Tibial nerve (tissue), 4 donors: Measurements from ENCODE around the gene C2CD2L. TPM values are rescaled to one million over a fixed set of nuclear protein-coding genes. Genes with fewer than 3 reads are reported as not detected.
A peak's percentile ranks its signal among the peaks of the same experiment; 100 is the strongest.
"Not testable (repeated sequence)": the region's sequence is repeated elsewhere in the genome, so short reads cannot be mapped to it uniquely, and the experiment has no call there.

Experiments used
- DNase-seq, 2 donors: peaks; one replicate each; pipeline ENCODE4 v3.0.0-alpha.2; 2019; ENCODE audit warnings: low spot score in 2 of 2
- H3K27ac ChIP-seq, 4 donors: fragments of 200-600 bp; sonication (generic) in 3 of 4; one replicate each; pipeline ENCODE4 v1.5.1; 2017 to 2019; ENCODE audit warnings: mild to moderate bottlenecking in 1 of 4
- H3K27me3 ChIP-seq, 2 donors: fragments of 200-600 bp; sonication (generic) in 1 of 2; one replicate each; pipeline versions ENCODE4 v1.5.1 to v1.6.0; 2017 to 2019
- H3K36me3 ChIP-seq, 3 donors: fragments of 200-600 bp; sonication (generic); one replicate each; pipeline ENCODE4 v1.5.1; 2018 to 2019
- H3K4me1 ChIP-seq, 4 donors: fragments of 200-600 bp; sonication (generic) in 3 of 4; one replicate each; pipeline ENCODE4 v1.5.1; 2017 to 2019
- H3K4me3 ChIP-seq, 4 donors: fragments of 200-600 bp; sonication (generic) in 3 of 4; one replicate each; pipeline ENCODE4 v1.5.1; 2017 to 2019; ENCODE audit warnings: mild to moderate bottlenecking in 1 of 4, moderate library complexity in 1 of 4
- H3K9me3 ChIP-seq, 4 donors: fragments of 200-600 bp; sonication (generic) in 3 of 4; one replicate each; pipeline ENCODE4 v1.5.1; 2017 to 2019
- EP300 ChIP-seq, 2 donors: sonication (generic); formaldehyde crosslinking; IDR thresholded peaks; one replicate each; pipeline ENCODE4 v1.6.1; 2017; ENCODE audit warnings: antibody characterized with exemption in 2 of 2, mild to moderate bottlenecking in 1 of 2
- POLR2A ChIP-seq, 2 donors: fragments of 450-650 bp; IDR thresholded peaks; one replicate each; pipeline ENCODE4 v1.6.1; 2017; ENCODE audit warnings: antibody characterized with exemption in 2 of 2, mild to moderate bottlenecking in 2 of 2, moderate library complexity in 2 of 2
- WGBS, 2 donors: methylation state at CpG; one replicate each; pipeline ENCODE4 v1.1.5; 2018; 5-methylcytosine and 5-hydroxymethylcytosine counted together
- total RNA-seq, 4 donors: library from RNA; depleted of rRNA; stranded (reverse); fragments of >200 nt; gene quantifications; one replicate each; pipeline ENCODE4 v1.1.0, GENCODE V29; 2016
- TF ChIP-seq, protein P1 (sequence below), 5 experiments: fragments of 200-600 bp in 3 of 5; fragments of 450-650 bp in 2 of 5; sonication (generic) in 3 of 5; IDR thresholded peaks; one replicate each; pipeline ENCODE4 v1.5.1; 2016 to 2019; ENCODE audit warnings: antibody characterized with exemption in 5 of 5, mild to moderate bottlenecking in 3 of 5, moderate library complexity in 2 of 5

Gene C2CD2L
- total RNA-seq, 4 donors from 2014 or later = 11.4 to 13.8 (median 12.3) TPM

DNA sequence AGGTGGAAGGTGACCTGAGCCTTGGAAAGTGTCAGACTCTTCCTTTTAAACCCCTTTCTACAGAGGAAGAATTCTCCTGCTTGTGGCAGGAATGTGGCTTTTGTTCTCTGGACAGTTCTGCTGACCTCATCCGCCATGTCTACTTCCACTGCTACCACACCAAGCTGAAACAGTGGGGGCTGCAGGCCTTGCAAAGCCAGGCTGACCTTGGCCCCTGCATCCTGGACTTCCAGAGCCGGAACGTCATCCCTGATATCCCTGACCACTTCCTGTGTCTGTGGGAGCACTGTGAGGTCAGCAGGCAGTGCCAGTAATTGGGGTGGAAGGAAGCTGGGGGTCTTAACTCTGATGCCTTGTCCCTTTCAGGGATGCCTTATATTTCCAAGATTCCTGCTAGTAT is 23.5 kb downstream of the C2CD2L start:
- no peak overlapping the region for H3K4me3 ChIP-seq
- peaks cover 0 to 11% (median 0%) of the 10 kb centered on the region in 4 donors for H3K4me1 ChIP-seq
- DNase-seq = no peak
- 50 to 52% methylated on average over 3 of the region's 3 CpGs for WGBS, 2 donors
- TF ChIP-seq EP300 (IDR thresholded peaks at IDR 0.05) = no peak
- TF ChIP-seq, protein P1, sequence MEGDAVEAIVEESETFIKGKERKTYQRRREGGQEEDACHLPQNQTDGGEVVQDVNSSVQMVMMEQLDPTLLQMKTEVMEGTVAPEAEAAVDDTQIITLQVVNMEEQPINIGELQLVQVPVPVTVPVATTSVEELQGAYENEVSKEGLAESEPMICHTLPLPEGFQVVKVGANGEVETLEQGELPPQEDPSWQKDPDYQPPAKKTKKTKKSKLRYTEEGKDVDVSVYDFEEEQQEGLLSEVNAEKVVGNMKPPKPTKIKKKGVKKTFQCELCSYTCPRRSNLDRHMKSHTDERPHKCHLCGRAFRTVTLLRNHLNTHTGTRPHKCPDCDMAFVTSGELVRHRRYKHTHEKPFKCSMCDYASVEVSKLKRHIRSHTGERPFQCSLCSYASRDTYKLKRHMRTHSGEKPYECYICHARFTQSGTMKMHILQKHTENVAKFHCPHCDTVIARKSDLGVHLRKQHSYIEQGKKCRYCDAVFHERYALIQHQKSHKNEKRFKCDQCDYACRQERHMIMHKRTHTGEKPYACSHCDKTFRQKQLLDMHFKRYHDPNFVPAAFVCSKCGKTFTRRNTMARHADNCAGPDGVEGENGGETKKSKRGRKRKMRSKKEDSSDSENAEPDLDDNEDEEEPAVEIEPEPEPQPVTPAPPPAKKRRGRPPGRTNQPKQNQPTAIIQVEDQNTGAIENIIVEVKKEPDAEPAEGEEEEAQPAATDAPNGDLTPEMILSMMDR (IDR thresholded peaks at IDR 0.05) = no peak
- TF ChIP-seq POLR2A (IDR thresholded peaks at IDR 0.05) = no peak
- H3K27me3 ChIP-seq = no peaks in the 10 kb centered on the region
- H3K27ac ChIP-seq = no peak overlapping the region
- no peaks in the 10 kb centered on the region for H3K9me3 ChIP-seq
- peaks cover 0 to 82% (median 20%) of the 10 kb centered on the region in 3 donors for H3K36me3 ChIP-seq

DNA sequence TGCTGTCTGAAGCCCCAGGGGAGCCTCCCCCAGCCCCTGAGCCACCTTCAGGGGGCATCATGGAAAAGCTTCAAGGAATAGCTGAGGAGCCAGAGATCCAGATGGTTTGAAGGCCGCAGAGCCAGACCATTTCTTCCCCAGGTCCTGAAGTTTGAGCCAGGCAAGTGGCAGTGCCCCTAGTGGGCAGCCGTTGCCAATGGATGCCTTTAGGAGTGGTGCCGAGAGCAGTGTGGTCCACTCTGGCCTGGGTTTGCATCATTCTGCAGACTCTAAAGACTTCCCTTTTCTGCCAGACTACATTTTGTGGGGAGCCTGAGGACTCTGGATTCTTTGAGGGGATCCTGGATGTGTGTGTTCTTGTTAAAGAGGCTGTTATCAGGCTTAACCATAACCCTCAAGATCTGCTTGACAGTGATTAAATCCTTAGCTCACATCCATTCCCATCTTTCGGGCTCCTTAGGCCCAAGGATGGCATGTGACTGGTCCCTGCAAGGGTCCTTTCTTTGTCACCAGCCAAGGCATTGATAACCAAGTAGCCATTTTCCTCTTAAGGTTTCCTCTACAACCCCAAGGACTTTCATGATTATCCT is 27.3 kb downstream of the C2CD2L start:
- TF ChIP-seq, protein P1 (IDR thresholded peaks at IDR 0.05) = peak in 3 of 5 experiments; percentile 21 to 37 (median 30)
- no peak for TF ChIP-seq EP300 (IDR thresholded peaks at IDR 0.05)
- no peak for TF ChIP-seq POLR2A (IDR thresholded peaks at IDR 0.05)
- no peaks in the 10 kb centered on the region for H3K27me3 ChIP-seq
- H3K4me3 ChIP-seq = no peak overlapping the region
- no peaks in the 10 kb centered on the region for H3K4me1 ChIP-seq
- no peak overlapping the region for H3K27ac ChIP-seq
- no peaks in the 10 kb centered on the region for H3K9me3 ChIP-seq
- WGBS, 2 donors = 57 to 59% methylated on average over 4 of the region's 4 CpGs
- peaks cover 0 to 59% (median 20%) of the 10 kb centered on the region in 3 donors for H3K36me3 ChIP-seq
- DNase-seq = no peak

DNA sequence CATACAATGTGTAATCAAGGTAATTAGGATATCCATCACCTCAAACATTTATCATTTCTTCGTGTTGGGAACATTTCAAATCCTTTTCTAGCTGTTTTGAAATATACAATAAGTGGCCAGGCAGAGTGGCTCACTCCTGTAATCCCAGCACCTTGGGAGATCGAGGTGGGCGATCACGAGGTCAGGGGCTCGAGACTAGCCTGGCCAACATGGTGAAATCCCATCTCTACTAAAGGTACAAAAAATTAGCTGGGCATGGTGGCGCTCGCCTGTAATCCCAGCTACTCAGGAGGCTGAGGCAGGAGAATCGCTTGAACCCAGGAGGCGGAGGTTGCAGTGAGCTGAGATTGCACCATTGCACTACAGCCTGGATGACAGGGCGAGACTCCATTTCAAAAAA is 32.1 kb downstream of the C2CD2L start:
- WGBS, 2 donors = 88% methylated on average over 10 of the region's 10 CpGs
- H3K9me3 ChIP-seq, DNase-seq, H3K27ac ChIP-seq, H3K4me3 ChIP-seq, H3K4me1 ChIP-seq, H3K27me3 ChIP-seq: not testable (repeated sequence)
- H3K36me3 ChIP-seq = peaks cover 0 to 11% (median 2%) of the 10 kb centered on the region in 3 donors

DNA sequence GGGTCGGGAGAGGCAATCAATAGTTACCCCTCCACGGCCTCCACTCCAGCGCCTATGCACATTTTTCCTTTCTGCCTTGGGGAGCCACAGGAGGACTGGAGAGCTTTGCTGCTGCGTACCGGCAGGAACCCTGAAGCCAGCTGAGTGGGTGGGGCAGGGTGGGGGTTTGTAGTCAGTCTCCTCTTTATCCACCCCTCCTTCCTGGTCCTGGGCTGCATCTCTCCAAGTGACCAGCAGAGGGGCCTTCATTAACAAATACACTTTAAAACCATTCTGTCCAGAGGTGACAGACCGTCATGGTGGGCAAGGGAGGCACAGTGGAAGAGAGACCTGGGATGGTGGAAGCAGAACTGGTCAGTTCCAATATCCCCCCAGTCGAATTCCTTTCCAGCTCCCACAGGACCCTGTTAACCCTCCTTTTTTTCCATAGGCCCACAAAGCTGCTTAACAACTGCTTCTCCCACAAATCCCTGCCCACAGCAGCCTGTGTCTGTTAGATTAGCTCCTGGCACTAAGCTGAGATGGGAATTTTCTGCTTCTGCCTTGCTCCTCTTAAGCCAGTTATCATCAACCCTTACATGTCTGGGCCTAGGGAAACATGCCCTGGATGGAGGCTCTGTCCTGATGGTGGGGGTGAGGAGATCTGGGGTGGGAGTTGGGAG is 37.8 kb downstream of the C2CD2L start:
- DNase-seq = peak; percentile 23 to 67

DNA sequence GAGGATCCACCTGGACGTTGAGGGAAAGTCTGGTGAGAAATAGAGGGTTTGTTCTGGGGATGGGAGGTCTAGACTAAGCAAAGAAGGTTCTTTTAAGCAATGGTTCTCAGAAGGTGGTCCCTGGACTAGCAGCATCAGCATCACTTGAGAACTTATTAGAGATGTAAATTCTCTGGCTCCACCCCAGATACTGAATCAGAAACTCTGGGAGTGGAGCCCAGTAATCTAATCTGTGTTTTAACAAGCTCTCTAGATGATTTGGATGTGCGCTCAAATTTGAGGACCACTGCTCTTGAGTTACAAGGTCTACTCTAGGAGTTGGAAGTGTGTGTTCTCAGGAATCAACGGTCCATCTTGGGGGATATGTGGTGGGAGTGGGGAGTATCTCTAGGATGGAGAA is 38.4 kb downstream of the C2CD2L start:
- WGBS, 2 donors = 54 to 55% methylated on average over 3 of the region's 3 CpGs

More for the DNA sequence above, 37.8 kb downstream of the C2CD2L start:
- Histone ChIP-seq H3K27ac (no peak overlapping the region), H3K4me1 (peaks cover 0 to 22% (median 7%) of the 10 kb centered on the region in 4 donors), H3K4me3 (no peak overlapping the region), H3K27me3 (peaks cover 0 to 26% of the 10 kb centered on the region in 2 donors), H3K9me3 (no peaks in the 10 kb centered on the region), H3K36me3 (no peaks in the 10 kb centered on the region)
- no peak for TF ChIP-seq EP300 (IDR thresholded peaks at IDR 0.05)
- TF ChIP-seq, protein P1 (IDR thresholded peaks at IDR 0.05) = peak; percentile 51 to 75 (median 62)
- WGBS, 2 donors = 4 to 13% methylated on average over 7 of the region's 7 CpGs

More for the DNA sequence above, 38.4 kb downstream of the C2CD2L start:
- DNase-seq = no peak
- peaks cover 0 to 26% (median 7%) of the 10 kb centered on the region in 4 donors for H3K4me1 ChIP-seq
- no peak overlapping the region for H3K4me3 ChIP-seq
- no peaks in the 10 kb centered on the region for H3K36me3 ChIP-seq
- H3K9me3 ChIP-seq = no peaks in the 10 kb centered on the region
- no peak overlapping the region for H3K27ac ChIP-seq
- no peak for TF ChIP-seq EP300 (IDR thresholded peaks at IDR 0.05)
- TF ChIP-seq, protein P1 (IDR thresholded peaks at IDR 0.05) = no peak
- TF ChIP-seq POLR2A (IDR thresholded peaks at IDR 0.05) = no peak
- peaks cover 0 to 32% of the 10 kb centered on the region in 2 donors for H3K27me3 ChIP-seq
